ENCODE measurements around the gene ALDH2. TPM values are rescaled to one million over a fixed set of nuclear protein-coding genes. Genes with fewer than 3 reads are reported as not detected.
A peak's percentile ranks its signal among the peaks of the same experiment; 100 is the strongest.
"Not testable (repeated sequence)": the region's sequence is repeated elsewhere in the genome, so short reads cannot be mapped to it uniquely, and the experiment has no call there.

The ALDH2 gene
- 14.6 TPM for total RNA-seq
- polyA plus RNA-seq (ENCODE audit: insufficient read depth in 1 of 8, insufficient read length in 8 of 8, low replicate concordance in 1 of 8) = 10 to 100 TPM; 28.4 to 52.6 (median 38.8) TPM
- long read RNA-seq, donor 1, full-length matches to known transcripts = 5 of 5 reads
- long read RNA-seq, donor 1, partial matches to known transcripts = 0 of 5 reads
- long read RNA-seq, donor 1, other reads (novel, unspliced or antisense) = 0 of 5 reads
- long read RNA-seq, donor 2, full-length matches to known transcripts = 2 of 2 reads
- long read RNA-seq, donor 2, partial matches to known transcripts = 0 of 2 reads
- long read RNA-seq, donor 2, other reads (novel, unspliced or antisense) = 0 of 2 reads
- long read RNA-seq, donor 3, full-length matches to known transcripts = 12 of 12 reads
- long read RNA-seq, donor 3, partial matches to known transcripts = 0 of 12 reads
- long read RNA-seq, donor 3, other reads (novel, unspliced or antisense) = 0 of 12 reads
- long read RNA-seq, donor 4, full-length matches to known transcripts = 11 of 11 reads
- long read RNA-seq, donor 4, partial matches to known transcripts = 0 of 11 reads
- long read RNA-seq, donor 4, other reads (novel, unspliced or antisense) = 0 of 11 reads
- long read RNA-seq, donor 5, full-length matches to known transcripts = 26 of 38 reads
- long read RNA-seq, donor 5, partial matches to known transcripts = 12 of 38 reads
- long read RNA-seq, donor 5, other reads (novel, unspliced or antisense) = 0 of 38 reads
- long read RNA-seq, donor 6, full-length matches to known transcripts = 15 of 15 reads
- long read RNA-seq, donor 6, partial matches to known transcripts = 0 of 15 reads
- long read RNA-seq, donor 6, other reads (novel, unspliced or antisense) = 0 of 15 reads
- long read RNA-seq, donor 7, full-length matches to known transcripts = 12 of 12 reads
- long read RNA-seq, donor 7, partial matches to known transcripts = 0 of 12 reads
- long read RNA-seq, donor 7, other reads (novel, unspliced or antisense) = 0 of 12 reads
- long read RNA-seq, donor 8, full-length matches to known transcripts = 7 of 12 reads
- long read RNA-seq, donor 8, partial matches to known transcripts = 5 of 12 reads
- long read RNA-seq, donor 8, other reads (novel, unspliced or antisense) = 0 of 12 reads
- long read RNA-seq, donor 9, full-length matches to known transcripts = 12 of 12 reads
- long read RNA-seq, donor 9, partial matches to known transcripts = 0 of 12 reads
- long read RNA-seq, donor 9, other reads (novel, unspliced or antisense) = 0 of 12 reads
- long read RNA-seq, donor 10, full-length matches to known transcripts = 11 of 21 reads
- long read RNA-seq, donor 10, partial matches to known transcripts = 10 of 21 reads
- long read RNA-seq, donor 10, other reads (novel, unspliced or antisense) = 0 of 21 reads
- long read RNA-seq, donor 11, full-length matches to known transcripts = 15 of 15 reads
- long read RNA-seq, donor 11, partial matches to known transcripts = 0 of 15 reads
- long read RNA-seq, donor 11, other reads (novel, unspliced or antisense) = 0 of 15 reads

GRCh38 chr12:111766608-111767361 lies at the start of gene ALDH2:
Gene ALDH2, plus strand, starts transcription at chr12:111766933. Its CDS starts 50 bp downstream, at chr12:111766983.
- Histone ChIP-seq H3K4me3 (ENCODE audit: low read length) (peak within 1 kb of the TSS; percentile 73), H3K27ac (ENCODE audit: low read length) (no peak within 1 kb of the TSS), H3K36me3 (ENCODE audit: control insufficient read depth, insufficient read depth, low read length) (peaks cover 5% of the 10 kb centered on the region), H3K27me3 (ENCODE audit: control insufficient read depth, insufficient read depth, low read length) (peaks cover 9% of the 10 kb centered on the region), H3K4me1 (ENCODE audit: control insufficient read depth, insufficient read depth, low read length) (peaks cover 15% of the 10 kb centered on the region), H3K9me3 (replicated peaks; ENCODE audit: control insufficient read depth, low read depth, low read length) (no peaks in the 10 kb centered on the region)
- DNase-seq = peak; percentile 89
- under 1% methylated on average over 73 of the region's 73 CpGs for WGBS (ENCODE audit: insufficient coverage)

DNA sequence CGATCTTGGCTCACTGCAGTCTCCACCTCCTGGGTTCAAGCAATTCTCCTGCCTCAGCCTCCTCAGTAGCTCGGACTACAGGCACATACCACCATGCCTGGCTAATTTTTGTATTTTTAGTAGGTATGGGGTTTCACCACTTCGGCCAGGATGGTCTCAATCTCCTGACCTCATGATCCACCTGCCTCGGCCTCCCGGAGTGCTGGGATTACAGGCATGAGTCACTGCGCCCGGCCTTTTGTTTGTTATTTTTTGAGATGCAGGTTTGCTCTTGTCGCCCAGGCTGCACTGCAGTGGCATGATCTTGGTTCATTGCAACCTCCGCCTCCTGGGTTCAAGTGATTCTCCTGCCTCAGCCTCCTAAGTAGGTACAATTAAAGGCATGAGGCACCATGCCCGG lies 47.4 kb upstream of the ALDH2 start:
- not testable (repeated sequence) for DNase-seq; H3K27me3 ChIP-seq (ENCODE audit: control insufficient read depth, insufficient read depth, low read length); H3K4me1 ChIP-seq (ENCODE audit: control insufficient read depth, insufficient read depth, low read length); H3K9me3 ChIP-seq (replicated peaks; ENCODE audit: control insufficient read depth, low read depth, low read length); H3K4me3 ChIP-seq (ENCODE audit: low read length); H3K27ac ChIP-seq (ENCODE audit: low read length)
- peaks cover 37% of the 10 kb centered on the region for H3K36me3 ChIP-seq (ENCODE audit: control insufficient read depth, insufficient read depth, low read length)
- 100% methylated on average over 6 of the region's 10 CpGs for whole genome bisulfite sequencing (ENCODE audit: insufficient coverage)

- Histone ChIP-seq H3K4me1 (ENCODE audit: control insufficient read depth, insufficient read depth, low read length) (peaks cover 4% of the 10 kb centered on the region), H3K4me3 (ENCODE audit: low read length) (no peak overlapping the region), H3K27ac (ENCODE audit: low read length) (no peak overlapping the region), H3K9me3 (replicated peaks; ENCODE audit: control insufficient read depth, low read depth, low read length) (no peaks in the 10 kb centered on the region), H3K36me3 (ENCODE audit: control insufficient read depth, insufficient read depth, low read length) (peaks cover 37% of the 10 kb centered on the region), H3K27me3 (ENCODE audit: control insufficient read depth, insufficient read depth, low read length) (no peaks in the 10 kb centered on the region)
- WGBS (ENCODE audit: insufficient coverage) = no CpG with 5 or more reads among the region's 6 CpGs
- DNase-seq = no peak
Measured at GRCh38 chr12:111720457-111720856, 46.3 kb upstream of the ALDH2 start.

DNA sequence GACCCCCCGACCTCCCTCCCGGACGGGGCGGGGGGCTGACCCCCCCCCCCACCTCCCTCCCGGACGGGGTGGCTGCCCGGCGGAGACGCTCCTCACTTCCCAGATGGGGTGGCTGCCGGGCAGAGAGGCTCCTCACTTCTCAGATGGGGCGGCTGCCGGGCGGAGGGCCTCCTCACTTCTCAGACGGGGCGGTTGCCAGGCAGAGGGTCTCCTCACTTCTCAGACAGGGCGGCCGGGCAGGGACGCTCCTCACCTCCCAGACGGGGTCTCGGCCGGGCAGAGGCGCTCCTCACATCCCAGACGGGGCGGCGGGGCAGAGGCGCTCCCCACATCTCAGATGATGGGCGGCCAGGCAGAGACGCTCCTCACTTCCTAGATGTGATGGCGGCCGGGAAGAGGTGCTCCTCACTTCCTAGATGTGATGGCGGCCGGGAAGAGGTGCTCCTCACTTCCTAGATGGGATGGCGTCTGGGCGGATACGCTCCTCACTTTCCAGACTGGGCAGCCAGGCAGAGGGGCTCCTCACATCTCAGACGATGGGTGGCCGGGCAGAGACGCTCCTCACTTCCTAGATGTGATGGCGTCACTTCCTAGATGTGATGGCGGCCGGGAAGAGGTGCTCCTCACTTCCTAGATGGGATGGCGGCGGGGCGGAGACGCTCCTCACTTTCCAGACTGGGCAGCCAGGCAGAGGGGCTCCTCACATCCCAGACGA lies 42.9 kb upstream of the ALDH2 start:
- WGBS (ENCODE audit: insufficient coverage) = 97% methylated on average over 20 of the region's 46 CpGs
- H3K27ac ChIP-seq (ENCODE audit: low read length); H3K27me3 ChIP-seq (ENCODE audit: control insufficient read depth, insufficient read depth, low read length); H3K9me3 ChIP-seq (replicated peaks; ENCODE audit: control insufficient read depth, low read depth, low read length); H3K4me3 ChIP-seq (ENCODE audit: low read length); H3K4me1 ChIP-seq (ENCODE audit: control insufficient read depth, insufficient read depth, low read length); DNase-seq: not testable (repeated sequence)
- peaks cover 31% of the 10 kb centered on the region for H3K36me3 ChIP-seq (ENCODE audit: control insufficient read depth, insufficient read depth, low read length)

DNA sequence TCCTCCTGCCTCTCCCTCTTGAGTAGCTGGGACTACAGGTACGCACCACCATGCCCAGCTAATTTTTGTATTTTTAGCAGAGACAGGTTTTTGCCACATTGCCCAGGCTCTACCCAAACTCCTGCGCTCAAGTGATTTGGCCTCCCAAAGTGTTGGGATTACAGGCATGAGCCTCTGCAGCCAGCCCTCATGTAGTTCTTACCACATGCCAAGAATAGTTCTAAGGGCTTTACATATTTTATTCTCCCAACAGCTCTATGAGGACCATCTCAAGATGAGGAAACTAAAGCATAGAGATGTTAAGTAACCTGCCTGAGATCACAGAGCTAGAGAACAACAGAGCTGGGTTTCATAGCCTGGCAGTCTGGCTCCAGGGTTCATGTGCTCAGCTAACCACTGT lies 37.9 kb upstream of the ALDH2 start:
- H3K4me3 ChIP-seq (ENCODE audit: low read length) = no peak overlapping the region
- no peaks in the 10 kb centered on the region for H3K9me3 ChIP-seq (replicated peaks; ENCODE audit: control insufficient read depth, low read depth, low read length)
- H3K36me3 ChIP-seq (ENCODE audit: control insufficient read depth, insufficient read depth, low read length) = peaks cover 54% of the 10 kb centered on the region
- WGBS (ENCODE audit: insufficient coverage) = 100% methylated on average over 2 of the region's 2 CpGs
- no peak for DNase-seq
- no peaks in the 10 kb centered on the region for H3K27me3 ChIP-seq (ENCODE audit: control insufficient read depth, insufficient read depth, low read length)
- H3K4me1 ChIP-seq (ENCODE audit: control insufficient read depth, insufficient read depth, low read length) = no peaks in the 10 kb centered on the region
- H3K27ac ChIP-seq (ENCODE audit: low read length) = no peak overlapping the region

DNA sequence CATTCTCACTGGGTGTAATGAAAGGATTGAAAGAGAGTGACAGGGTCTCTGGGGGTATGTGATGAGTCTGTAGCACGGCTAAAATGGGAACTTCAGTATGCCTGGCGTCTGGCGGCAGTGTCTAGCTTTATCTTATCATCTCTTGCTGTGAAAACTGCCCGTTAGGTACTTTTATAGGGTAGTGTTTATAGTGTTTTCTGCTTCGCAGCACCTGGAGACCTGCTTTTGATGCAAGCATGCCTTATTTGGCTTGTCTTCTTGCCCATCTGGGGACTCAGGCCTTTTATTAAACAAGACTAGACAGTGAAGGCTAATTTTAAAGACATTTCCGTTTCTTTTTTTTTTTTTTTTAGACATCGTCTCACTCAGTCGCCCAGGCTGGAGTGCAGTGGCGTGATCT lies 36.3 kb upstream of the ALDH2 start:
- H3K36me3 ChIP-seq (ENCODE audit: control insufficient read depth, insufficient read depth, low read length) = peaks cover 53% of the 10 kb centered on the region
- WGBS (ENCODE audit: insufficient coverage) = 83% methylated on average over 1 of the region's 9 CpGs
- no peak for DNase-seq
- H3K27me3 ChIP-seq (ENCODE audit: control insufficient read depth, insufficient read depth, low read length) = no peaks in the 10 kb centered on the region
- H3K4me1 ChIP-seq (ENCODE audit: control insufficient read depth, insufficient read depth, low read length) = no peaks in the 10 kb centered on the region
- no peak overlapping the region for H3K27ac ChIP-seq (ENCODE audit: low read length)
- no peaks in the 10 kb centered on the region for H3K9me3 ChIP-seq (replicated peaks; ENCODE audit: control insufficient read depth, low read depth, low read length)
- no peak overlapping the region for H3K4me3 ChIP-seq (ENCODE audit: low read length)

- H3K4me3 ChIP-seq (ENCODE audit: low read length) = no peak overlapping the region
- no peaks in the 10 kb centered on the region for H3K9me3 ChIP-seq (replicated peaks; ENCODE audit: control insufficient read depth, low read depth, low read length)
- DNase-seq = no peak
- H3K4me1 ChIP-seq (ENCODE audit: control insufficient read depth, insufficient read depth, low read length) = no peaks in the 10 kb centered on the region
- H3K36me3 ChIP-seq (ENCODE audit: control insufficient read depth, insufficient read depth, low read length) = peaks cover 60% of the 10 kb centered on the region
- no peaks in the 10 kb centered on the region for H3K27me3 ChIP-seq (ENCODE audit: control insufficient read depth, insufficient read depth, low read length)
- WGBS (ENCODE audit: insufficient coverage) = 87% methylated on average over 4 of the region's 4 CpGs
- no peak overlapping the region for H3K27ac ChIP-seq (ENCODE audit: low read length)
Measured at GRCh38 chr12:111732786-111733185, 33.9 kb upstream of the ALDH2 start.

GRCh38 chr12:111733340-111733915 lies 33.3 kb upstream of the ALDH2 start:
- 97% methylated on average over 5 of the region's 8 CpGs for WGBS (ENCODE audit: insufficient coverage)
- no peak for DNase-seq

More at GRCh38 chr12:111733340-111733915, 33.3 kb upstream of the ALDH2 start:
- Histone ChIP-seq H3K27me3 (ENCODE audit: control insufficient read depth, insufficient read depth, low read length) (no peaks in the 10 kb centered on the region), H3K27ac (ENCODE audit: low read length) (no peak overlapping the region), H3K4me3 (ENCODE audit: low read length) (no peak overlapping the region), H3K4me1 (ENCODE audit: control insufficient read depth, insufficient read depth, low read length) (no peaks in the 10 kb centered on the region), H3K36me3 (ENCODE audit: control insufficient read depth, insufficient read depth, low read length) (peaks cover 61% of the 10 kb centered on the region), H3K9me3 (replicated peaks; ENCODE audit: control insufficient read depth, low read depth, low read length) (no peaks in the 10 kb centered on the region)
